AML-193 (cell line): Measurements from ENCODE around the gene RTN4R.
"Not testable (repeated sequence)": the region's sequence is repeated elsewhere in the genome, so short reads cannot be mapped to it uniquely, and the experiment has no call there.

Experiments used
- DNase-seq, 2 experiments: peaks; one replicate each; lab custom pipeline; 2025; lab: John Stamatoyannopoulos, UW

RTN4R gene

GRCh38 chr22:20286784-20287423, 18.8 kb upstream of the RTN4R start:
- not testable (repeated sequence) for DNase-seq

GRCh38 chr22:20286312-20286660, 18.2 kb upstream of the RTN4R start:
- not testable (repeated sequence) for DNase-seq

DNA sequence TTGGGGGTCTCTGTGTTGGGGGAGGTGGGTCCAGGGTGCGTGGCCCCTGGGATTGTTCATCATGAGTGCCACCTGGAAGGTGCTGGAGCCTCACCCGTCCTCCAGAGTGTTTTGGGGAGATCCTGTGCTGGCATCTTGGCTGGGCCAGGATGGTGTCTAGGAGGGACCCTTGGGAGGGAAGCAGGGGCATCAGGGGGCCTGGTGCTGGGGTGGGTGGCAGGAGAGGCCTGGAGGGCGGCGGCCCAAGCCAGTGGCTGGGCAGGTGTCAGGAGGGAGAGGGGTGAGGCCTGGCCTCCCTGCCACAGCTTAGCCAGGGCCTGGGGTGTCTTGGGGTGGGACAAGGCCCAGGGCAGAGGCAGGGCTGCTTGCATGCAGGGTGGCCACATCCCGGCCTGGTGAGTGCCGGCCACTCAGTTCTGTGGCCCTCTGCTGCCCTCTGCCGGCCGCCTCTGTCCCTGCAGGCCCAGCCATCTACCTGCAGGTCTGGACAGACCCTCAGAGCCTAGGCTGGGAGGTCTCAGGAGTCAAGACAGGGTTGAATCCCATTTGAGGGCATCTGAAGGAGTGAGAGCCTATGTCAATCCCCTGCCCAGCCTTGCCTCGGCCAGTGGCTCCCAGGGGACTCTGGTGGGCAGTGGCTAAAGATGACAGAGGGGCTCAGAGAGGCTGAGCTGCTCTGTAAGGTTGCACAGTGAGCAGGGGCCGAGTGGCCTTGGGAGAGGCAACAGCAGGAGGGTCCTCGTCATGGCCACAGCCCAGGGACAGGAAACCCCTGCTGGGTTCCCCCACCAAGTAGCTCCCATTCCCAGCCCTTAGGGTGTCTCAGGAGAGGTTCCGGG, 17.6 kb upstream of the RTN4R start:
- peak in 1 of 2 experiments; percentile 4 for DNase-seq

DNA sequence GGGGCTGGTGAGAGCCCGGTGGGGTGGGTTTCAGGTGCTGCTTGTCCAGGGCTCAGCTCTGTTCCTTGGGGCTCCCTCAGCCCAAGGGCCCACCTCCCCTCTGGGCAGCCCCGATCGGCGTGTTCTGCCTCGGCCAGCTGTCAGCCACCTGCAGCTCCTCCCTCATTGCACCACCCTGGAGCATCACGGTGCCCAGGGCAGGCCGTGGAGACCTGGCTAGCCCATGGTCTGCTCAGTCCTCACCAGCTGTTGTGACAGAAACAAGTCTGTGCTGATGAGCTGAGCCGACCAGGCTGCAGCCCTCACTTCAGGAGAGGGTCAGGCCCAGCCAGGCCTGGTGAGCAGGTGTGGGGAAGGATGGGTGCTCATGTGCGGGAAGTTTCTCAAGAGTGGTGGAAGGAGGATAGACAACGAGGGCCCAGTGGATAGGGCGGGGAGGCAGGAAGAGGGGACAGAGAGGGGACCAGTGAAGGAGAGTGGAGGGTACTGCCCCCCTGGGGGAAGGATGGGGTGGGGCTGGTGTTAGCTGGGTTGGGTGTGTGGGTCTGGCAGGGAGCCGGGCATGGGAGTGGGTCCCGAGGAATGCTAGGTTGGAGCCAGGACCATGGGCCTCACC, 16.5 kb upstream of the RTN4R start:
- DNase-seq: no peak

- DNase-seq: no peak
These were observed 15.6 kb upstream of the RTN4R start for GRCh38 chr22:20283674-20284066.

- no peak for DNase-seq
These were observed 15.0 kb upstream of the RTN4R start for GRCh38 chr22:20282901-20283673.

DNA sequence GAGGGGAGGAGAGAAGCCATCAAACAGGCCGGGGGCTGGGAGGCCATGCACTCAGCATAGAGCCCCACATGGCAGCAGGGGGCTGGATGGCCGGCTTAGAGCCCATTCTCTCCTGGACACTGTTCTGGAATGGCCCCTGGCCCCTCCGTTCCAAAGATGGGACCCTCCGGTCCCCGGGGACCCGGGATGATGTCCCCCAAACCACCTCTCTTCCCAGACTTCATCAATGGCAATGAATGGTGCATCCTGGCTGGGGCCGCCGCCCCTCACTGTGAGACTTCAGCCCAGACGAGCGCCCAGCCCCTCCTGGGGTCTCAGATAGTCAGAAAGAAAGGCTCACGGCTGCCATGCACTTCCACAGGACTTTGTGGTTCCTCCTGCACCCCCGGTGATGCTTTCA, 13.8 kb upstream of the RTN4R start:
- no peak for DNase-seq

DNA sequence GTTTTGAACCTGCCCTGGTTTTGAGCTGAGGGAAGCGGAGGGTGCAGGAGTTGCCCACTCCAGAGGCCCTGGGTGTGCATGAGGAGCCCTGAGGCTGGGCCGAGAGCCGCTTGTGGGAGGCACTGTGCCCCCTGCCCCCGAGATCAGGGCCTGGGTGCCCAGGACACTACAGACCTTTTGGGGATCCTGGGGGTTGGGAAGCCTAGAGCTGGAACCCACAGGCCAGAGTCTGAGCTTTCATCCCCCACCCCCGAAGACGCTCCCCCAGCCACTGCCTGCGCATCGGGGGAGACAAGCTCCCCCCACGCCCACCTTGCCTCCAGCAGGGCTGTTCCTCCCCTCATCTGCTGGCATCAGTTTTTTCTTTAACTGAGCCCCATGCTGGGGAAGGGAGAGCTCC, 13.4 kb upstream of the RTN4R start:
- not testable (repeated sequence) for DNase-seq

GRCh38 chr22:20280866-20281265, 12.7 kb upstream of the RTN4R start:
- no peak for DNase-seq

- not testable (repeated sequence) for DNase-seq
These were observed 12.0 kb upstream of the RTN4R start for GRCh38 chr22:20280163-20280562.

DNA sequence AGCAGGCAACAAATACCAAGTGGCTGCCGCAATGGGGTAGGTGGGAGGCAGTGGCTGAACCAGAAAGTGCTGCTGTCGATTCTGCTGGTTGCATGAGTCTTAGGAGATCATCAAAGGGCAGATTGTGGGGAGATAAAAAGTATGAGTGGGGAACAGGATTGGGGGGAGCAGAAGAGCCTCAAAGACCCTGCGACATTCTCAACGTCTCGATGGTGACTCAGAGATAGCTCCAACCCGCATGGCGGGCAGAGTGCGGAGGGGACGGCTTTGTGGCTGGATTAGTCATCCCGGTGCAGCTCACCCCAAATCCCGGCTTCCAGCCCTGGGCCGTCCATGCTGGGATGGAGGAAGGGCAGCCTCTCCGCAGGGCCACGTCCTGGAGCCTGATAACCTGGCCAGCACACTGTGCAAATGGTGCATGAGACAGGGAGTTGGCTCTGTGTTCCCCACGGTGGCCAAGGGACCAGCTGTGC, 11.6 kb upstream of the RTN4R start:
- no peak for DNase-seq

DNA sequence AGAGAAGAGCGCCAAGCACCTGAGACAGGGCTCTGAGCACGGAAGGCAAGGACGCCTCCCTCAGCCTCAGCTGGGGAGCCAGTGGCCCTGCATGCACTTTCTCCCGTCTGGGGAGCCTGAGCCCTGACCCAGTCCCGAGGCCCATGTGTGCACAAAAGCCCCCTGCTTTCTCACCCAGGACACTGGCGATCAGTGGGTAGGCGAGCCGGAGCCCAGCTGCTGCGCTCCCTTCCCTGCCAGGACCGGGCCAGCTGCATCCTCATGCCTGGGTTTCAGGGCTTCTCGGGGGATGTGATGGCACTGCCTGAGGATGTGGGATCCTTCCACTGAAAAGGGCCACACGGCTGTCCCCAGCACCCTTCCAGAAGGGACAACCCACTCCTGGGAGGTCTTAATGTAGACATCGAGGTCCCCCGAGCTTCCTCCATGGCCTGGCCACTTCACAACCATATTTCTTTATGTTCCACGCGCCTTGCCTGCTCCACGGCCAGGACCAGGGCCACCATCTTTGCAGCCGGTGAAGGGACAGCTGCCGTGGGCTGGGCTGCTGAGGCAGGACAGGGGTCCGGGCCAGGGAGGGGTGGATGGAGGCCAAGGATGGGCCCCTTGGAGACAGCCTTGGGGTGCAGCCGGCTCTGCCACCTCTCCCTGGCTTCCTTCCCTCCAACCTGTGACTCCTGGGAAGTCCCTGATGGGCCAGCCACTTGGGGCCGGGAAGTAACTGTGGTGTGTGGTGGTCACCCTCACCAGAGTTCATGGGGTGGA, 10.8 kb upstream of the RTN4R start:
- DNase-seq: not testable (repeated sequence)

DNA sequence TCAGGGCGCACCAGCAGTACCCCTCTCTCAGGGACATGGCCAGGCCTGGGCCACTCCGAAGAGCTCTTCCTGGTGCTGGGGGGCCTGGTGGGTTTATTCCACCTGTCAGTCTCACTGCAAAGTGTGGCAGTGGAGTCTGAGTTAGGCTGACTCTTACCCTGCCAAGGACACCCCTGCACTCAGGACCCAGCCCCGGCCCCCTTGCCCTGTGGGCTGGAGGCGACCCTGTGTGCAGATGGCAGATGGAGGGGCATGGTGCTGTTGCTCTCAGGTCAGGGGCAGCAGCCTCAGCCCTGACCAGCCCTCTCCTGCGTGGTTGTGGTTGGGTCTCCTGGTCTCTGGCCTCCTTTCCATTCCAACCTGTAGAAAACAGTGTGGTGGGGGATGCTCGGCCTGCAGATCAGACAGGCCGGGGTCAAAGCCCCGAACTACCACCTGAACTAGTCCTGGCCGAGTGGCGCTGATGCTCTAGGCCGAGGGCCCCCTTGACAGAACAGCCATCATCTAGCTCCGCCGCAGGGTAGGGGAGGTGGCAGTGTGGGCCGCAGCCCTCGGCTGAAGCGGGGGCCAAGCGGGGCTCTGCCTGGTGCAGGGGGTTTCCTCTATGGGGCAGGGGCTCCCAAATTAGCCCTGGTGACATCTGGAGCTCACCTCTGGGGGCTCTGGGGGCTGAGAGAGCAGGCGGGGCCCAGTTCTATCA, 10.0 kb upstream of the RTN4R start:
- not testable (repeated sequence) for DNase-seq

GRCh38 chr22:20276468-20276867, 8.3 kb upstream of the RTN4R start:
- DNase-seq: no peak

GRCh38 chr22:20275836-20276235, 7.7 kb upstream of the RTN4R start:
- no peak for DNase-seq

- DNase-seq: not testable (repeated sequence)
These were observed 7.2 kb upstream of the RTN4R start for GRCh38 chr22:20275325-20275724.

DNA sequence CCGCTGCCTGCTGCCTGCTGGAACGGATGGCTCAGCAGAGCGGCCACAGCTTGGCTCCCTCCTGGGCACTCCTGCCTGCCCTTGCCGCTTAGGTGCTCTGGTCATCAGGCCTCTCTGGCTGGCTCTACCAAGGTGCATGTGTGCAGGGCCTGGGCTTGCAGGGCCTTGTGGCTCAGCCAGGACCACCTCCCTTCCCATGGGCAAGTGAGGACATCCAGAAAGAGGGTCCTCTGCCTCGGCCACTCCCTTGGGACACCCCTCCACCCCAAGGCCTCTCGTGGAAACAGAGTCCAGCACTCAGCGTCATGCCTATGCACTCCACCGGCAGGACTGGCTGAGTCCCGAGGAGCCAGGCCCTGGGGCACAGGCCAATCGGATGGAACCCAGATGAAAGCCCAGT, 6.3 kb upstream of the RTN4R start:
- DNase-seq: not testable (repeated sequence)

DNA sequence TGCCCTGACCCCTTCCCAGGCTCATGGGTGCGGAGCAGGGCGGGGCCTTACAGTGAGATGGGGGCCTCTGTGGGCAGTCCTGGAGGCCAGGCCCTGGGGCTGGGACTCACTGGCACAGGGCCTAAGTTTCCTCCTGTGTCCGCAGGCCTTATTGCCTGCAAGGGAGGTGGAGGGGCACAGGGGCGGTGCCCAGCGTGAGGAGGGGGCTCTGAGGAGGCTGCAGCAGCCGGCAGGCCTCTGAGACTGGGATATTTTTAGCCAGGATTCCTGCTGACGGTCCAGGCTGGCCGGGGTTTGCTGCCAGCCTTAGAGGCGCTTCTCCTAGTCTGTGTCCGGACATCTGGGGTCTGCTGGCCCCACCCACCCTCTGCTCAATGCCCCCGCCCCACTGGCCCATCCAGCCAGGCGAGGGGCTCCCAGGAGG, 5.7 kb upstream of the RTN4R start:
- no peak for DNase-seq

DNA sequence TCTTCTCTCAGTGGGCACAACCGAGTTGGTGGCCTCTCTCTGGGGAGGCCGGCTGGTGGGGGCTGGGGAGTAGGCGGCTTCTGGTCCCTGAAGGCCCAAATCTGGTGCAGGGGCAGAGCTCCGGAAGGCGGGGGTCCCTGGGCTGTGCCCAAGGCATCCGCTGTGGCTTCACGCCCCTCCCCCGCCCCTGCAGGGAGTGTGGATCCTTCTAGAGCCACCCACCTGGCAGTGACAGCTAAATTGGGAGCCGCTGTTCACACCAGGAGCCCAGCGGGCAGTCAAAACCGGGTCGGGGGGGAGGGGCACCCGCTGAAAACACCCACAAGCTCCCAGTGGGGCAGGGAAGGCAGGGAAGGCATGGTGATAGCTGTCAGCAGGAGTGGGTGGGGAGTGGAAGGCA, 4.6 kb upstream of the RTN4R start:
- DNase-seq: no peak

DNA sequence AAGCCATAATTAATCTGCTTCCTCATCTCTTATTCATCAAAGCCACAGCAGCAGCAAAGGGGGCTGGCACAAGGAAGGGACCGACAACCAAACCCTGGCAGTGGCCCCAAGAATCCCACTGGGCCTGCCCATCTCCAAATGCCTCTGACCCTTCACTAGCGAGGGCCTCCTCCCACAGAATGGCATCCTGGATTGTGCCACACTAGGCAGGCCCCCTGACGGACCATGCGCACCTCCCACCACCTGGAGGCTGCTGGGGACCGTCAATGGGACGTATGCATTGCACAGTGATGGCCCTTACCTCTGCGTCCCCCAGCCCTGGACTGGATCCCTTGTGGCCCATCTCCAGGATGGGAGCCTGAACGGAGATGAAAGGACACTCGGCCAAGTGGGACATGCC, 4.1 kb upstream of the RTN4R start:
- DNase-seq: no peak
